Measurements from ENCODE around the gene SYT5.

GRCh38 chr19:55229789-55230182 is 49.7 kb upstream of the SYT5 start:
- TF ChIP-seq NCOA2 (IDR thresholded peaks at IDR 0.05; ENCODE audit: partially characterized antibody in 2 of 2) (no peak), ZNF76 (CRISPR knock-in tag; IDR thresholded peaks at IDR 0.05; ENCODE audit: borderline replicate concordance) (no peak)
